ENCODE results near the gene ADAD1.

Gene ADAD1

GRCh38 chr4:122378711-122379110 is at the start of gene ADAD1:
ADAD1 (plus strand) TSS chr4:122379011; CDS start chr4:122380070, 1,059 bp downstream.
- TF ChIP-seq CTCF (IDR thresholded peaks at IDR 0.05; ENCODE audit: insufficient read depth, low read depth, low read length, missing control alignments) = no peak
- no peak for DNase-seq (ENCODE audit: low read depth)
- H3K4me3 ChIP-seq (ENCODE audit: low read length) = no peak within 1 kb of the TSS

DNA sequence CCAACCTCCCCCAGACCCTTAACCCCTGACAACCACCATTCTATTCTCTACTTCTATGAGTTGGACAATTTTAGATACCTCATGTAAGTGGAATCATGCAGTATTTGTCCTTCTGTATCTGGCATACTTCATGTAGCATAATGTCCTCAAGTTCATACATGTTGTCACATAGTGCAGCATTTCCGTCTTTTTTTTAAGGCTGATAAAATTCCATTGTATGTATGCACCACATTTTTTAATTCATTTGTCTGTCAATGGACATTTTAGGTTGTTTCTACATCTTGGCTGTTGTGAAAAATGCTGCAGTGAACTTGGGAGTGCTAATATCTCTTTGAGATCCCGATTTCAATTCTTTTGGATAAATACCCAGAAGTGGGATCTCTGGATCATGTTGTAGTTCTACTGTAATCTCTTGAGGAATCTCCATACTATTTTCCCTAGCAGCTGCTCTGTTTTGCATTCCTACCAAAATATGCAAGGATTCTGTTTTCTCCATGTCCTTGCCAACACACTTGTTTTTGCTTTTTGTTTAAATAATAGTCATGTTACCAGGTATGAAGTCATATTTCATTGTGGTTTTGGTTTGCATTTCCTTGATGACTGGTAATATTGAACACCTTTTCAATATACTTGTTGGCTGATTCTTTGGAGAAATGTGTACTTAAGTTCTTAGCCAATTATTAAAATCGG is 48.8 kb upstream of the ADAD1 start:
- H3K4me3 ChIP-seq (ENCODE audit: low read length) = no peak overlapping the region
- TF ChIP-seq CTCF (IDR thresholded peaks at IDR 0.05; ENCODE audit: insufficient read depth, low read depth, low read length, missing control alignments) = no peak
- DNase-seq (ENCODE audit: low read depth) = peak; percentile 51

GRCh38 chr4:122331195-122331594 is 47.6 kb upstream of the ADAD1 start:
- H3K4me3 ChIP-seq (ENCODE audit: low read length) = no peak overlapping the region
- TF ChIP-seq CTCF (IDR thresholded peaks at IDR 0.05; ENCODE audit: insufficient read depth, low read depth, low read length, missing control alignments) = no peak
- DNase-seq (ENCODE audit: low read depth) = no peak

DNA sequence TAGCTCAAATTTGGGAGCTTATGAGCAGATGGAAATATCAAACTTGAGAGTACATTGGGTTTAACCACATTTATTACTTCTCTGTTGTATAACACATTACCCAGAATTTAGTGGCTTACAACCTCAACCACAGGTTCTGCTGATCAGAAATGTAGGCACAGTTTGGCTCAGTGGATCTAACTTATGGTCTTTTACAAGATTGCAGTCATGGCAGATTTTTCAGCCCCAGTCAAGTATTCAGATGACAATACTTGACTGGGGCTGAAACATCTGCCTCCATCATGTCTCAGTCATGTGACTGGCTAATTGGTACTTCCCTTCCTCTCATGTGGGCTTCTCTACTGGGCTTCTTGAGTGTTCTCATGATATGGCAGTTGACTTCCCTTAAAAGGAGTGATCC is 44.0 kb upstream of the ADAD1 start:
- no peak overlapping the region for H3K4me3 ChIP-seq (ENCODE audit: low read length)
- DNase-seq (ENCODE audit: low read depth) = no peak
- TF ChIP-seq CTCF (IDR thresholded peaks at IDR 0.05; ENCODE audit: insufficient read depth, low read depth, low read length, missing control alignments) = no peak

DNA sequence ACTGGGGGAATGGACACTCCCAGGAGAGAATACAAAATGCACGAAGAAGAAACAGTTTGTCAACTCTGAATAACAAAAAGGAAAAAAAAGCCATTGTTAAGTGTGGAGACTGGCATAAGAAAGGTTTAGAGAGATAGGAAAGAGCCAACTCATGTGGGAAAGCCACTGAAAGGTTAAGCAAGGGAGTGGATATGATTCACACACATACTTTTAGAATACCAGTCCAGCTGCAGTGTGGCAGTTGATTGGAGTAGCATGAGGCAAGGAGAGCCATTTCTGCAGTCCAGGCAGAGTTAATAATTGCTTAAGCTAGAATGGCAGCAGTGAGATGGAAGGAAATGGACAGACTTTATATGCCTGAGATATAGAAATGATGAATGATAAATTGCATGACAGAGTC is 36.9 kb upstream of the ADAD1 start:
- DNase-seq (ENCODE audit: low read depth) = peak; percentile 89
- no peak for TF ChIP-seq CTCF (IDR thresholded peaks at IDR 0.05; ENCODE audit: insufficient read depth, low read depth, low read length, missing control alignments)
- no peak overlapping the region for H3K4me3 ChIP-seq (ENCODE audit: low read length)

GRCh38 chr4:122346036-122346435 is 32.8 kb upstream of the ADAD1 start:
- TF ChIP-seq CTCF (IDR thresholded peaks at IDR 0.05; ENCODE audit: insufficient read depth, low read depth, low read length, missing control alignments) = no peak
- no peak overlapping the region for H3K4me3 ChIP-seq (ENCODE audit: low read length)
- DNase-seq (ENCODE audit: low read depth) = no peak

DNA sequence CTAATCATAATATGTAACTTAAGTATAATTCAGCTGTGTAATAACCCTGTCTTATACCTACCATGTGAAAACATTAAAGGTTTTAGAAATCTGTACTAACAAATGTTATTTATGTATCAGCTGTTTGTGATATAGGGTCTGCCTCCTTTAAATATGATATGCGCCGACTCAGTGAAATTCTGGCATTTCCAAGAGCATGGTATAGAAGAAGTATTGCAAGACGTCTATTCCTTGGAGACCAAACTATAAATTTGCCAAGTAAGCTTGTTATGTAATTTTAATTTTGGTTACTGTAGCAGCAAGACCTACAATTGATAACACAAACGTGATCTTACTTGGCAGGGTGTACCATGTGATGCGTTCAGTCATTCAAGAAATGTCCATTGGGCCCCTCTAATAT is 32.3 kb upstream of the ADAD1 start:
- no peak for TF ChIP-seq CTCF (IDR thresholded peaks at IDR 0.05; ENCODE audit: insufficient read depth, low read depth, low read length, missing control alignments)

More for the DNA sequence above, 32.3 kb upstream of the ADAD1 start:
- H3K4me3 ChIP-seq (ENCODE audit: low read length) = no peak overlapping the region
- DNase-seq (ENCODE audit: low read depth) = no peak

Measured in epithelial cell of esophagus (primary cell).